Fibroblast of villous mesenchyme (primary cell): ENCODE results near the gene REEP1. TPM values are rescaled to one million over a fixed set of nuclear protein-coding genes. Genes with fewer than 3 reads are reported as not detected.

Experiments
- DNase-seq: peaks from one replicate; pipeline ENCODE4 v3.0.0-alpha.2; 2010; ENCODE audit warnings: low read depth
- H3K4me3 ChIP-seq: 2 replicates; pipeline ENCODE4 v1.5.1; 2011; ENCODE audit warnings: low read depth, mild to moderate bottlenecking, low read length
- CTCF ChIP-seq: IDR thresholded peaks from 2 replicates; pipeline ENCODE4 v1.5.1; 2012; ENCODE audit warnings: low read depth, mild to moderate bottlenecking, low read length; ENCODE audit not compliant: insufficient read depth
- total RNA-seq: library from RNA; depleted of rRNA; stranded (reverse); fragments of >200 nt; gene quantifications from 2 replicates; pipeline ENCODE4 v1.2.3, GENCODE V29; 2012

The REEP1 gene
- total RNA-seq, 1 donor = under 0.01 TPM

- no peak for TF ChIP-seq CTCF
- DNase-seq = no peak
- no peak overlapping the region for H3K4me3 ChIP-seq
Measured at GRCh38 chr2:86319700-86320580, 17.5 kb downstream of the REEP1 start.

GRCh38 chr2:86315084-86315483 is 22.3 kb downstream of the REEP1 start:
- DNase-seq = no peak
- TF ChIP-seq CTCF = no peak
- no peak overlapping the region for H3K4me3 ChIP-seq

GRCh38 chr2:86314125-86314524 is 23.3 kb downstream of the REEP1 start:
- TF ChIP-seq CTCF = no peak
- DNase-seq = no peak
- no peak overlapping the region for H3K4me3 ChIP-seq

- no peak for TF ChIP-seq CTCF
- no peak overlapping the region for H3K4me3 ChIP-seq
- no peak for DNase-seq
Measured at GRCh38 chr2:86313341-86313740, 24.1 kb downstream of the REEP1 start.

- DNase-seq = no peak
- H3K4me3 ChIP-seq = no peak overlapping the region
- no peak for TF ChIP-seq CTCF
Measured at GRCh38 chr2:86311879-86312278, 25.5 kb downstream of the REEP1 start.

- H3K4me3 ChIP-seq = no peak overlapping the region
- no peak for DNase-seq
- TF ChIP-seq CTCF = no peak
Measured at GRCh38 chr2:86309966-86310365, 27.5 kb downstream of the REEP1 start.
